RWPE1 (cell line): Measurements from ENCODE around the gene ZCWPW1.
"Not testable (repeated sequence)": the region's sequence is repeated elsewhere in the genome, so short reads cannot be mapped to it uniquely, and the experiment has no call there.

ENCODE experiments used
- CTCF ChIA-PET: fragments of 350-600 bp; sonication (Branson Sonifier 250); formaldehyde crosslinking; extraction: SDS; loops from one replicate; lab custom pipeline; 2021; lab: Yijun Ruan, JAX
- POLR2A ChIA-PET: fragments of 400-600 bp; formaldehyde crosslinking; extraction: SDS; loops from one replicate; lab custom pipeline; 2020; ENCODE audit warnings: antibody characterized with exemption; ENCODE audit not compliant: low non-redundant PET; lab: Yijun Ruan, JAX
- DNase-seq: peaks from one replicate; pipeline ENCODE4 v3.0.0; 2012; ENCODE audit warnings: low spot score
- H3K27ac ChIP-seq: fragments of 450-650 bp; 2 replicates; pipeline ENCODE4 v1.5.1; 2017
- CTCF ChIP-seq: fragments of 450-650 bp; conservative IDR thresholded peaks from 2 replicates; pipeline ENCODE4 v1.5.1; 2017; ENCODE audit warnings: low read depth, mild to moderate bottlenecking

The ZCWPW1 gene

DNA sequence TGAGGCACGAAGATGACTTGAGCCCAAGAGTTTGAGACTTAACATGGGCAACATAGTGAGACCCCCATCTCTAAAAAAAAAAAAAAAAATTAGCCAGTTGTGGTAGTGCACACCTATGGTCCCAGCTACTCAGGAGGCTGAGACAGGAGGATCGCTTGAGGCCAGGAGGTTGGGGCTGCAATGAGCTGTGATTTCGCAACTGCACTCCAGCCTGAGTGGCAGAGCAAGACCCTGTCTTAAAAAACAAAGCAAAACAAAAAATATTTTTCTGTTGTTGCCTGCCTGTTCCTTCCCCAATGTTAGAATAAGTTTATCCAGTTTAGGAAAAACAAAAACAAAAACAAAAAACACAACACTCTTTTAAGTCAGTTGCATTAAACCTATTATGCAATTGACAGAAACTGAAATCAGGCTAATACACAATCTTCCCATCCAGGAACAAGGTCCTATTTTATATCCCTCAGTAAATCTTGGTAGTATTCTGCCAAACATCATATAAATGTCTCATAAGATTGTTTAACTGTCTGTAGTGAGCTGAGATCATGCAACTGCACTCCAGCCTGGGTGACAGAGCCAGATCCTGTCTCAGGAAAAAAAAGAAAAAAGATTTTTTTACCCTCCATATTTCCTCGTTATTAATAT, 50.3 kb downstream of the ZCWPW1 start:
- POLR2A ChIA-PET: no interaction called here
- no peak overlapping the region for H3K27ac ChIP-seq
- CTCF ChIA-PET: no interaction called here

DNA sequence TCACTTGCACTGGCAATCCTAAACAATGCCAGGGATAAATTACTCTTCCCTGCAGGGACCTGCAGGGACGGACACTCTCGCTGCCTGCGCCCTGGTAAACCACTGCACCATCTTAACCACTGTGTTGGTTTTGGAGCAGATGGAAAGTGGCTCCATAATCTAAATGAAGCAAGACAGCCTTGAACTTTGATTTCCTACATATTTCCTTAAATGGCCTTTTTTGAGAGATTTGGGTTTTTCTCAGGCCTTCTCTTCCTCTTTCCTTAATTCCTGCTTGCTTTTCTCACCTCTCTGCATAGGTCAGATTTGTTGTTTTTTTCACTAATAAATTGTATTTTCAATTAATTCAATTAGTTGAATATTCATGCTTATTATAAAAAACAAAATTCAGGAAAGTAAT, 52.4 kb downstream of the ZCWPW1 start:
- no peak for DNase-seq
- ChIA-PET CTCF (interaction anchor here (0.6 to 0.7 kb wide), 2 partner anchors 31 to 107 kb away, joined by 5 read pairs; no protein-coding TSS in a partner anchor), POLR2A (no interaction called here)
- TF ChIP-seq CTCF: no peak
- no peak overlapping the region for H3K27ac ChIP-seq

More for the DNA sequence above, 50.3 kb downstream of the ZCWPW1 start:
- TF ChIP-seq CTCF: no peak
- DNase-seq: no peak

- no peak for DNase-seq
- ChIA-PET CTCF (interaction anchor here (0.9 kb wide), 1 partner anchor 33 kb away, joined by 3 read pairs; no protein-coding TSS in a partner anchor), POLR2A (no interaction called here)
- H3K27ac ChIP-seq: no peak overlapping the region
- no peak for TF ChIP-seq CTCF
Observed at GRCh38 chr7:100374601-100375000, 53.9 kb downstream of the ZCWPW1 start.

DNA sequence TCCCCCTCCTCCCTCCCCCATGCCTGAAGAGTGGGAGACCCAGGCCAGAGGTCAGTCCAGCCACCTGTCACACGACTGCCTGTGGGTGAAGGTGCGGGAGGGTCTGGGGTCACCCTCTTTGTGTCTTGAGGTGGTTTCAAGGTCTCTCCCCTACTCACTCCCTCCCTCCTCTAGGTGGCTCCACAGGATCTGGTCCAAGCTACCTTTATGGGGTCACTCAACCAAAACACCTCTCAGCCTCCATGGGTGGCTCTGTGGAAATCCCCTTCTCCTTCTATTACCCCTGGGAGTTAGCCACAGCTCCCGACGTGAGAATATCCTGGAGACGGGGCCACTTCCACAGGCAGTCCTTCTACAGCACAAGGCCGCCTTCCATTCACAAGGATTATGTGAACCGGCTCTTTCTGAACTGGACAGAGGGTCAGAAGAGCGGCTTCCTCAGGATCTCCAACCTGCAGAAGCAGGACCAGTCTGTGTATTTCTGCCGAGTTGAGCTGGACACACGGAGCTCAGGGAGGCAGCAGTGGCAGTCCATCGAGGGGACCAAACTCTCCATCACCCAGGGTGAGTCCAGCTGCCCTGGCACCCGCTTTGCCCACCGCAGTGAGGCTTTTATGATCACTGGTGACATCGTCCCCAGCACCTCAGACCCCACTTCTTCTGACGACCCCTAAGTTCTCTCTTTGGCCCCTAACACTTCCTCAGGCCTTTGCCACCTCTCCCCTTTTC, 54.5 kb downstream of the ZCWPW1 start:
- DNase-seq, POLR2A ChIA-PET, H3K27ac ChIP-seq: not testable (repeated sequence)
- CTCF ChIA-PET: interaction anchor here (0.9 kb wide), 1 partner anchor 33 kb away, joined by 3 read pairs; no protein-coding TSS in a partner anchor

DNA sequence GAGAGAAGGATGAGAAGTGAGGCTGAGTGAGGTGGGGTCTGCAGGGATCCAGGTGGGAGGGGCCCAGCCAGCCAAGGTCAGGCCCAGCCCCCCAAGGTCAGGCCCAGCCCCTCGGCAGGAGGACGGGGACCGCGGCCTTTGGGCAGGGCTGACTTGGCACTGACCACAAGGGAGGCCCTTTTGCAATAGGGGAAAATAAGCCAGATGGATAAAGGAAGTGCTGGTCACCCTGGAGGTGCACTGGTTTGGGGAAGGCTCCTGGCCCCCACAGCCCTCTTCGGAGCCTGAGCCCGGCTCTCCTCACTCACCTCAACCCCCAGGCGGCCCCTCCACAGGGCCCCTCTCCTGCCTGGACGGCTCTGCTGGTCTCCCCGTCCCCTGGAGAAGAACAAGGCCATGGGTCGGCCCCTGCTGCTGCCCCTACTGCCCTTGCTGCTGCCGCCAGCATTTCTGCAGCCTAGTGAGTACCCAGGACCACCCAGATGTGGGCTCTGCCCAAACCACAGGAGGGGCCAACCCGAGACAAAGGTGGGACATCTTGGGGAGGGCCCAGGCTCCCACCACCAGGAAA, 55.2 kb downstream of the ZCWPW1 start, which contains the start of gene PILRA:
TSS of gene PILRA (plus strand) at position 227 of the 571 bp plus-strand sequence. CDS start at position 397, 170 bp downstream.
- H3K27ac ChIP-seq: peak within 1 kb of the TSS; percentile 33
- no peak for DNase-seq
- ChIA-PET POLR2A (no interaction called here), CTCF (no interaction called here)
- no peak for TF ChIP-seq CTCF

DNA sequence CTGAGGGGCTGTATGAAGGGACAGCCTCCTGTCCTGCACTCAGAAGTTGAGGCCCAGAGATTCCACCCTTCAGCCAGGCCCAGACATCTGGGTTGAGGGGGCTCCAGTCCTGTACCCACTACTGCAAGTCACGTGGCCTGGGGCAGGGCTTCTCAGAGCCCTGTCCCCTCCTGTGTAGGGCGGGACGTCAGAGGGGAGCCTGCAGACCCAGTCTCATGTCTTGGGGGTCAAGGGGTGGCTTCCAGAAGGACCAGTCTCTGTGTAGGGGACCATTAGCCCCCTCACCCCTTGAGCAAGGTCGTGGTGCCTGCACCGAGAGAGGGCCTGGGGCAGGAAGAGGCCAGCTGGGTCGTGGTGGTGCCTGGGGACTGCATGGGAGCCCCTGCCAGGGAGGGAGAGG, 55.8 kb downstream of the ZCWPW1 start:
- ChIA-PET POLR2A (no interaction called here), CTCF (no interaction called here)
- no peak for DNase-seq
- peak overlapping the region; percentile 33 for H3K27ac ChIP-seq
- TF ChIP-seq CTCF: no peak
